ENCODE data around the gene METTL3.

The METTL3 gene

GRCh38 chr14:21526672-21527317 lies 15.7 kb upstream of the METTL3 start:
- no peak for DNase-seq

- DNase-seq = peak; percentile 92
These were observed 15.0 kb upstream of the METTL3 start, which contains the start of gene SALL2 for GRCh38 chr14:21525962-21526671. TSS of gene SALL2 (minus strand) at chr14:21526346. CDS start at chr14:21526127, 219 bp downstream.

- DNase-seq = peak; percentile 47
These were observed 14.4 kb upstream of the METTL3 start for GRCh38 chr14:21525571-21525961.

- no peak for DNase-seq
These were observed 13.7 kb upstream of the METTL3 start for GRCh38 chr14:21524575-21525490.

GRCh38 chr14:21523203-21523602 lies 12.1 kb upstream of the METTL3 start:
- DNase-seq = no peak

DNA sequence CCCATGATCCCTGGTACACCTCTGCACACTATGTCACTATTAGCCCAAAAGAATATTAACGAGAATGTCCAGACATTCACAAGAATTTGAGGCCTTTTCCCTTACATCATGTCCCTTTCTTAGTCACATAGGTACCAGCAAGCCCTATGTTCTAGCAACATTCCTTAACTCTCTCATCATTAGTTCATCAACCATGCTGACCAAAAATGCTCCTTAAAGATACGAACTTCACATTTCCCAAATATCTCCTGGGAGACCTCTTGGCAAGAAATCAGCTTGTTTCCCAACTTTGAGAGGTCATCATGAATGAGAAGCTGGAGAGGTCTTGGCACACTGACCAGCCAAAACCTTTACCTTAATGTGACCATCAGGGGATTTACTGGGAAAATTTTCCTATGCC lies 10.4 kb upstream of the METTL3 start:
- no peak for DNase-seq

GRCh38 chr14:21520767-21521166 lies 9.6 kb upstream of the METTL3 start:
- no peak for DNase-seq

DNA sequence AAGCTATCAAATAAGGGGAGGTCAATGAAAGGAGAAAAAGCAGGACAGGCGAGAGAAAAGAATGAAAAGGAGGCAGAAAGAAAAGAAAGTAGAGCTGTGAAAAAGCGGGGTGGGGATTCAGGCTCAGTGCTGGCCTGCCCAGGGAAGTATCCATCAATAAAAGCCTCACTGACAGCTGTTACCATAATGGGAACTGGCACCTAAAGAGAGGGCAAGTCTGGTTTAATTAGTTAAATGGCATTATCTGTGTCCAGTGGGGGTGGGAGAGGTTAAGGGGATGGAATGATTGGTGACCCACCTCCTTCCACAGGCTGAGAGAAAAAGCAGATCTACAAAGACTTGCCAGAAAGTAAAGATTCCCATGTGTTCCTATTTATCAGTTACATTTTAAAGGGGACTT lies 7.6 kb upstream of the METTL3 start:
- no peak for DNase-seq

GRCh38 chr14:21514341-21514740 lies 3.2 kb upstream of the METTL3 start:
- DNase-seq = no peak

- DNase-seq = no peak
These were observed 1.6 kb downstream of the METTL3 start for GRCh38 chr14:21509432-21510143.

DNA sequence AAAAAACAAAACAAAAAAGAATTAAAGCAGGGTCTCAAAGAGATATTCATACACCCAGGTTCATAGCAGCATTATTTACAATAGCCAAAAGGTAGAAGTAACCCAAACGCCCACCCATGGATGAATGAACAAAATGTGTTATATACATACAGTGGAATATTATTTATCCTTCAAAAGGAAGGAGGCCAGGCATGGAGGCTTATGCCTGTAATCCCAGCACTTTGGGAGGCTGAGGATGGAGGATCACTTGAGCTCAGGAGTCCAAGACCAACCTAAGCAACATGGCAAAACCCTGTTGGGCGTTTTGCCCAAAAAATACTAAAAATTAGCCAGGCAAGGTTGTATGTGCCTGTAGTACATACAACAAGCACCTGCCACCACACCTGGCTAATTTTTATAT lies 4.6 kb downstream of the METTL3 start:
- DNase-seq = no peak

DNA sequence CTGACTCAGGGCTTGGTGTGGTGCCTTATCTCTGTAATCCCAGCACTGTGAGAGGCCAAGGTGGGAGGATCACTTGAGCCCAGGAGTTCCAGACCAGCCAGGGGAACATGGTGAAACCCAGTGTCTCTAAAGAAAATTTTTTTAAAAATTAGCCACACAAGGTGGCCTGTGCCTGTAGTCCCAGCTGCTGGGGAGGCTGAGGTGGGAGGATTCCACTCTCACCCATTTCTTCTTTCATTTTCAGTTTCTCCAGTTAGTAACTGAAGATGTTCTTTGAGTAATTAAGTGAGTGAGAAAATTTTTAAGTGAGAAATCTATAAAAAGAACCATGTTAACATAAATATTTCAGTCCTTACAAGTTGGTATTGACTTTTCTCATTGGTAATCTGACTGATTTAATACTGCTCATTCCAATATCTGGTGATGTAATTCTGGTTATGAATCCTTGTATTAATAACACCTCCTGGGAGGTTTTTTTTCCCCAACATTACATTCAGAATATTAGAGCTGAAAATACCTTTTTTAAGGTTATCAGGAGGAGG lies 6.1 kb downstream of the METTL3 start:
- no peak for DNase-seq

GRCh38 chr14:21503376-21503775 lies 7.8 kb downstream of the METTL3 start:
- no peak for DNase-seq

GRCh38 chr14:21501568-21501967 lies 9.6 kb downstream of the METTL3 start:
- DNase-seq = no peak

- DNase-seq = no peak
These were observed 12.3 kb downstream of the METTL3 start for GRCh38 chr14:21498540-21499526.

- no peak for DNase-seq
These were observed 14.7 kb downstream of the METTL3 start for GRCh38 chr14:21496453-21496852.

DNA sequence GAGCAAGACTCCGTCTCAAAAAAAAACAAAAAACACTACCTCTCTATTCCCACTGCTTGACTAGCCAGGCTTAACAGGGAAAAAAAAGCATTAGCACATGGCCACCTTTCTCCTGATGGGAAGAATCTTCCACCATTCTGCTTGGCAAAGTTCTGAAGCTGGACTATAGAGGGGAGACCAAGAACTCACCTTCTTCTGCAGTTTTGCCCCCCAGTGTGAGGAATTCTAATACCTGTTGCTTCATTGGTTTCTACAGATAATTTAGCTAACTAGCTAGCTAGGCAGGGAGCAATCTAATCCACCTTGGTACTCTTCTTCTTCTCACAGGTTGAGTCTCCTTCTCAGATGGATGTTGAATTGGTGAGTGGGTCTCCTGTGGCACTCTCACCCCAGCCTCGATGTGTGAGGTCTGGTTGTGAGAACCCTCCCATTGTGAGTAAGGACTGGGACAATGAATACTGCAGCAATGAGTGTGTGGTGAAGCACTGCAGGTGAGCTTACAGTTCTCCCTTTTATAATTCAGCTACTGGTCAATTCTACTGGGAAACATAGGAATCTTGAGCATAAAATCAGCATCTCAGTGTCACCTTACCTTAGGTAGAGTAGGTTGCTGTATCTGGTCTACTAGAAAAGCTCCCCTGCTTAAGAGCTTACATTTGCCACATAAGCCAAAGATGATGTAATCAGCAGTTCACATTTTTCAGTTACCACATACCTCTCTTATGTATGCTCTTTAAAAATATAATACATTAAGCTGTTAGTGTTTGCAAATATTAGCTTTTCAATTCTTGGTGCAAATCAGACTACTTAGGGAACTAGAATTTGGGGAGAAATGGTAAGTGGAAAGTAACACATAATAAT lies 16.0 kb downstream of the METTL3 start:
- no peak for DNase-seq

DNA sequence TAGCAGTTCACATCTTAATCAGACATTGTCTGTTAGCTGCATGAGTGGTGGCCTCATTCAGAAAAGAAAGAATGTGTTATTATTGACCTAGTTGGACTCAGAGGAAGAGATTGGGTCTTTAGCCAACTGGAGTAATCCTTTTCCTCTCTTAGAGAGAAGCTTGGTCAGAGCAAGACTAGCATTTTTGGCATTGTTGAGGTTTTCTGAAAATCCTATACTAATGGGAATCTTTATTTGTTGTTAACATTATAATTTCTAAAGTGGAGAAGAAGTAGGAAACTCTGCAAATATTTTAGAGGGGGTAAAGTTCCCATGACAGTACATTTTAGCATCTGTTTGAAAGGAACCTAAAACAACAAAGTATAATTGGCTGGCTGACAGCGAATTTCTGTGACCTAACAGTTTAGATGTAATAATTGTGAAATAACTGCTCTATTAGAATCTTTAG lies 24.5 kb downstream of the METTL3 start:
- no peak for DNase-seq

DNA sequence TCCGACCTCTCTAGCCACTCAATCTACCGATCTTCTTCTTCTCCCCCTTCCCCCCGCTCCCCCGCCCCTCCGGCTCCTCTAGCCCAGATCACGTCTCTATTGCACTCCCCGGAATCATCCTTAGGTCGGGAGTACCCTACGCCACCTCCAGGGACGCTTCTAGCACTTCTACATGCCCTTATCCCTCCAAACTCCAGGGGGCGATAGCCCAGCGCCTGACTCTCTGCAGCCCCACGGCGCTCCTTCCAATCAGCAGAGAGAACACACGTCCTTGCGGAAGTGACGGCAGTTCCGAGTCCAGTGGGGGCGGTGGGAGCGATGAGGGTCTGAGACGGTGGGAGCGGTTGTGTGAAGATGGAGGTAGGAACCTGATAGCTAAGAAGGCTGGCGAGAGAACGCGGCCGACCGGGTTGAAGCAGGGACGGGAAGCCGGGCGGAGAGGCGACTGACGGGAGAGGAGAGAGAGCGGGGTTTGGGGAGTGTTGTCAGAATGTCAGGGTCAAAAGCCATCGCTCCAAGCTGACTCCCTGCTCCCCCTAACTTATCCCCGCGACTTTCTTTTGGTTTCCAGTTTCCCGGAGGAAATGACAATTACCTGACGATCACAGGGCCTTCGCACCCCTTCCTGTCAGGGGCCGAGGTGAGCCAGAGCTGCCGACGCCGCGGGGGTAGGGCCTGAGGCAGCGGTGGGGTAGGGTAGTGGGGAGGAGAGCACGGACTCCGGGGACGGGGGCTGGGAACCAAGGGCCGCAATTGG lies 34.0 kb downstream of the METTL3 start, which contains the start of the genes RAB2B and TOX4:
TSS of gene RAB2B (minus strand) at position 35 of the 757 bp plus-strand sequence. CDS start 87 bp downstream, outside the sequence.
TSS of gene TOX4 (plus strand) at position 271 of the 757 bp plus-strand sequence. CDS start at position 355, 84 bp downstream.
- DNase-seq = peak; percentile 99
